CD14-positive monocyte (primary cell): Measurements from ENCODE around the gene VAT1. TPM values are rescaled to one million over a fixed set of nuclear protein-coding genes. Genes with fewer than 3 reads are reported as not detected.
A peak's percentile ranks its signal among the peaks of the same experiment; 100 is the strongest.
"Not testable (repeated sequence)": the region's sequence is repeated elsewhere in the genome, so short reads cannot be mapped to it uniquely, and the experiment has no call there.

ENCODE experiments used
- DNase-seq, 3 donors: peaks; one replicate each; pipeline ENCODE4 v3.0.0-alpha.2; 2011 to 2022
- H2AFZ ChIP-seq: 2 replicates; pipeline ENCODE4 v1.6.0; 2012; ENCODE audit warnings: mild to moderate bottlenecking, low read depth, low read length, inconsistent platforms; ENCODE audit not compliant: insufficient read depth, poor library complexity, severe bottlenecking
- H3K27ac ChIP-seq, 2 donors: 1 replicate in 1 of 2; 2 replicates in 1 of 2; pipeline ENCODE4 v1.5.1; 2012 to 2013; ENCODE audit warnings: low read length in 2 of 2, control low read depth in 1 of 2, inconsistent platforms in 1 of 2, low read depth in 1 of 2, mild to moderate bottlenecking in 1 of 2
- H3K27me3 ChIP-seq, 2 donors: one replicate each; pipeline versions ENCODE4 v1.6.0 to v1.6.1; 2011 to 2013; ENCODE audit warnings: low read length in 2 of 2; ENCODE audit not compliant: control insufficient read depth in 2 of 2, insufficient read depth in 2 of 2
- H3K36me3 ChIP-seq, 2 donors: replicated peaks in 1 of 2; 1 replicate in 1 of 2; 2 replicates in 1 of 2; pipeline versions ENCODE4 v1.5.1 to v1.6.1; 2012 to 2013; ENCODE audit warnings: low read length in 2 of 2, control low read depth in 1 of 2, inconsistent platforms in 1 of 2, mild to moderate bottlenecking in 1 of 2; ENCODE audit not compliant: insufficient read depth in 2 of 2, control insufficient read depth in 1 of 2
- H3K4me1 ChIP-seq, 2 donors: 1 replicate in 1 of 2; 2 replicates in 1 of 2; pipeline versions ENCODE4 v1.5.1 to v1.6.1; 2012 to 2013; ENCODE audit warnings: low read length in 2 of 2, control low read depth in 1 of 2, inconsistent platforms in 1 of 2, mild to moderate bottlenecking in 1 of 2, moderate library complexity in 1 of 2; ENCODE audit not compliant: insufficient read depth in 2 of 2, control insufficient read depth in 1 of 2
- H3K4me2 ChIP-seq: replicated peaks from 2 replicates; pipeline ENCODE3; 2012; ENCODE audit warnings: low read length, moderate library complexity, mild to moderate bottlenecking; ENCODE audit not compliant: poor library complexity, severe bottlenecking; ENCODE audit errors: extremely low read depth
- H3K4me3 ChIP-seq, 3 experiments: fragments of 200-600 bp in 1 of 3; sonication (generic) in 1 of 3; replicated peaks in 1 of 3; 1 replicate in 2 of 3; 2 replicates in 1 of 3; pipeline ENCODE4 v1.5.1; 2011 to 2013; ENCODE audit warnings: low read length in 3 of 3, mild to moderate bottlenecking in 3 of 3, control low read depth in 2 of 3, low read depth in 2 of 3, inconsistent platforms in 1 of 3, moderate library complexity in 1 of 3
- H3K79me2 ChIP-seq: 2 replicates; pipeline ENCODE4 v1.6.0; 2012; ENCODE audit warnings: mild to moderate bottlenecking, control low read depth, inconsistent platforms, low read length, moderate library complexity; ENCODE audit not compliant: insufficient read depth
- H3K9ac ChIP-seq: 2 replicates; pipeline ENCODE4 v1.6.0; 2017; ENCODE audit warnings: low read length, mild to moderate bottlenecking; ENCODE audit not compliant: insufficient read depth, poor library complexity, severe bottlenecking
- H3K9me3 ChIP-seq, 2 donors: replicated peaks in 1 of 2; 1 replicate in 1 of 2; 2 replicates in 1 of 2; pipeline versions ENCODE4 v1.5.1 to v1.6.1; 2012 to 2013; ENCODE audit warnings: low read length in 2 of 2, control low read depth in 1 of 2; ENCODE audit not compliant: control insufficient read depth in 1 of 2, insufficient read depth in 1 of 2
- H4K20me1 ChIP-seq: 2 replicates; pipeline ENCODE4 v1.6.0; 2012; ENCODE audit warnings: mild to moderate bottlenecking, low read length, control low read depth, moderate library complexity; ENCODE audit not compliant: insufficient read depth
- H3K27ac Mint-ChIP-seq, 7 donors: one replicate each; pipeline ENCODE4 v1.8.0; 2020; ENCODE audit warnings: mild to moderate bottlenecking in 7 of 7, mixed read lengths in 7 of 7, moderate library complexity in 6 of 7, inconsistent platforms in 2 of 7
- H3K27me3 Mint-ChIP-seq, 3 donors: one replicate each; pipeline ENCODE4 v1.8.0; 2021 to 2022; ENCODE audit warnings: low read depth in 3 of 3, mild to moderate bottlenecking in 3 of 3, mixed read lengths in 3 of 3, moderate library complexity in 3 of 3, inconsistent platforms in 1 of 3
- H3K36me3 Mint-ChIP-seq, 2 donors: one replicate each; pipeline ENCODE4 v1.8.0; 2020; ENCODE audit warnings: mixed read lengths in 2 of 2, inconsistent platforms in 1 of 2, mild to moderate bottlenecking in 1 of 2
- H3K4me1 Mint-ChIP-seq: one replicate; pipeline ENCODE4 v1.8.0; 2020; ENCODE audit warnings: mild to moderate bottlenecking, mixed read lengths
- H3K4me3 Mint-ChIP-seq, 2 donors: one replicate each; pipeline ENCODE4 v1.8.0; 2020; ENCODE audit warnings: mild to moderate bottlenecking in 2 of 2, mixed read lengths in 2 of 2, moderate library complexity in 1 of 2
- H3K9me3 Mint-ChIP-seq, 7 donors: one replicate each; pipeline ENCODE4 v1.8.0; 2020 to 2022; ENCODE audit warnings: mixed read lengths in 7 of 7, mild to moderate bottlenecking in 6 of 7, moderate library complexity in 6 of 7, inconsistent platforms in 2 of 7
- WGBS: methylation state at CpG from one replicate; pipeline ENCODE4 v1.1.5; 2013; ENCODE audit warnings: missing lambda C conversion rate; ENCODE audit not compliant: insufficient coverage; 5-methylcytosine and 5-hydroxymethylcytosine counted together
- intact Hi-C, 2 donors: fragments of 100-400 bp; cut with micrococcal nuclease; formaldehyde crosslinking; loops; one replicate each; pipeline versions ENCODE4 v1.15.0 to v1.15.1; 2023
- polyA plus RNA-seq, 3 donors: library from polyadenylated mRNA; depleted of rRNA in 1 of 3; unstranded in 2 of 3; stranded (reverse) in 1 of 3; fragments of 300-500 nt in 2 of 3; fragments of >200 nt in 1 of 3; fragmentation: Illumina TruSeq in 2 of 3; gene quantifications; 1 replicate in 2 of 3; 2 replicates in 1 of 3; pipeline ENCODE4 v1.2.3, GENCODE V29; 2012 to 2021
- TF ChIP-seq, protein P1 (sequence below): fragments of 200-600 bp; IDR thresholded peaks from one replicate; pipeline ENCODE4 v1.8.0; 2022; ENCODE audit warnings: antibody characterized with exemption, mild to moderate bottlenecking

The VAT1 gene
- polyA plus RNA-seq, 3 donors = 12.7 to 39.5 (median 38.0) TPM

DNA sequence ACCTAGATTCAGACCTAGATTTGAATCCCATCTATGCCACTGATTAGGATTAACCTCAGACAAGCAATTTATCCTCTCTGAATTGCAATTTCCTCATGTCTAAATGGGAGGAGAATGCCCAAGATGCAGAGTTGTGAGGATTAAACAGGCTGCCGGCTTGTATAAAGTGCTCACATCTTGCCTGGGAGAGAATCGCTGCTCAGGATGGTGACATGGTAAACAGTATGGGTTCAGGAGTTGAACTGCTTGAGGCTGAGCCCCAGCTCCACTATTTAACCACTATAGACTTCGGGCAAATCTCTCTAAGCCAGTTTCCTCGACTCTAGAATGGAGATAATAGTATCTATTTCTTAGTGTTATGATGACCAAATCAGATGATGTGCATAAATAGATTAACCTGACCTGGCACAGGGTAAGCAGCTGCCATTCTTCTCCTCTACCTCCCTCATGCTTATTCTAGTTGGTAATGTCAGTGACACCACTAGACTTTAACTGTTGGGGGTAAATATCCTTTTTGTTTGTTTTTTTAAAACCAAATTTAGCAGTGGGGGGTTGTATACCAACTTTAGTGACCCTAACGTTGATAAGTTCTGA, 24.7 kb downstream of the VAT1 start:
- Histone ChIP-seq H3K36me3 (peaks cover 27 to 50% of the 10 kb centered on the region in 2 donors), H3K27me3 (no peaks in the 10 kb centered on the region), H3K4me3 (peak overlapping the region in 2 of 3 experiments; percentile 4 to 99), H3K9me3 (no peaks in the 10 kb centered on the region), H4K20me1 (peaks cover 39% of the 10 kb centered on the region), H3K4me1 (peaks cover 46 to 49% of the 10 kb centered on the region in 2 donors), H3K4me2 (peak overlapping the region; percentile 90), H2AFZ (peak overlapping the region; percentile 65), H3K79me2 (peaks cover 33% of the 10 kb centered on the region), H3K9ac (no peak overlapping the region), H3K27ac (peak overlapping the region; percentile 67 to 94)
- intact Hi-C loops = loop anchor here (5.0 to 10.0 kb wide), 3 partner anchors 153 to 430 kb away; partner anchors contain the start of genes AOC2 (in 2 of the 2) and MLX (in 1 of the 2)
- DNase-seq = no peak
- Mint-ChIP-seq H3K36me3 (peaks cover 49 to 58% of the 10 kb centered on the region in 2 donors), H3K27me3 (peaks cover 0 to 3% (median 0%) of the 10 kb centered on the region in 3 donors), H3K4me1 (peaks cover 45% of the 10 kb centered on the region), H3K4me3 (peak overlapping the region; percentile 91 to 99), H3K9me3 (no peaks in the 10 kb centered on the region), H3K27ac (peak overlapping the region; percentile 91 to 99 (median 99))
- WGBS = no CpG with 5 or more reads among the region's 5 CpGs
- TF ChIP-seq, protein P1, sequence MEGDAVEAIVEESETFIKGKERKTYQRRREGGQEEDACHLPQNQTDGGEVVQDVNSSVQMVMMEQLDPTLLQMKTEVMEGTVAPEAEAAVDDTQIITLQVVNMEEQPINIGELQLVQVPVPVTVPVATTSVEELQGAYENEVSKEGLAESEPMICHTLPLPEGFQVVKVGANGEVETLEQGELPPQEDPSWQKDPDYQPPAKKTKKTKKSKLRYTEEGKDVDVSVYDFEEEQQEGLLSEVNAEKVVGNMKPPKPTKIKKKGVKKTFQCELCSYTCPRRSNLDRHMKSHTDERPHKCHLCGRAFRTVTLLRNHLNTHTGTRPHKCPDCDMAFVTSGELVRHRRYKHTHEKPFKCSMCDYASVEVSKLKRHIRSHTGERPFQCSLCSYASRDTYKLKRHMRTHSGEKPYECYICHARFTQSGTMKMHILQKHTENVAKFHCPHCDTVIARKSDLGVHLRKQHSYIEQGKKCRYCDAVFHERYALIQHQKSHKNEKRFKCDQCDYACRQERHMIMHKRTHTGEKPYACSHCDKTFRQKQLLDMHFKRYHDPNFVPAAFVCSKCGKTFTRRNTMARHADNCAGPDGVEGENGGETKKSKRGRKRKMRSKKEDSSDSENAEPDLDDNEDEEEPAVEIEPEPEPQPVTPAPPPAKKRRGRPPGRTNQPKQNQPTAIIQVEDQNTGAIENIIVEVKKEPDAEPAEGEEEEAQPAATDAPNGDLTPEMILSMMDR = no peak

DNA sequence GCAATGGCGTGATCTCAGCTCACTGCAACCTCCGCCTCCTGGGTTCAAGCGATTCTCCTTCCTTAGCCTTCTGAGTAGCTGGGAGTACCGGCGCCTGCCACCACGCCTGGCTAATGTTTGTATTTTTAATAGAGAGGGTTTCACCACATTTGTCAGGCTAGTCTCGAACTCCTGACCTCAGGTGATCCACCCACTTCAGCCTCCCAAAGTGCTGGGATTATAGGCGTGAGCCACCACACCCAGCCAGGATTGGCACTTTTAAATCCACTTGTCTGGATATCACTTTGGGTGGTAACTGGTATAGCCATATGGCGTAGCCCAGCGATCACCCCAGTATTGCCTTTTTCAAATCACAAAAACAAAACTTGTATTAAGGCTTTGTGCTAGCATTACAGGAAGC, 28.3 kb downstream of the VAT1 start:
- not testable (repeated sequence) for H3K27ac ChIP-seq, H3K27me3 Mint-ChIP-seq, H3K4me3 ChIP-seq, H3K9ac ChIP-seq, H3K27me3 ChIP-seq, H3K4me2 ChIP-seq, H3K9me3 Mint-ChIP-seq, DNase-seq, H3K79me2 ChIP-seq, H2AFZ ChIP-seq, H3K9me3 ChIP-seq, H3K4me3 Mint-ChIP-seq
- Histone ChIP-seq H3K36me3 (peaks cover 43 to 59% of the 10 kb centered on the region in 2 donors), H3K4me1 (peaks cover 10 to 13% of the 10 kb centered on the region in 2 donors), H4K20me1 (peaks cover 10% of the 10 kb centered on the region)
- intact Hi-C loops = loop anchor here in 1 of 2 donors (10.0 kb wide), 1 partner anchor 149 kb away; the partner anchor contains the start of gene AOC2
- no CpG with 5 or more reads among the region's 10 CpGs for WGBS
- H3K4me1 Mint-ChIP-seq = peaks cover 14% of the 10 kb centered on the region
- peak overlapping the region in 1 of 7 donors; percentile 21 for H3K27ac Mint-ChIP-seq
- peaks cover 54 to 66% of the 10 kb centered on the region in 2 donors for H3K36me3 Mint-ChIP-seq
